Spleen (tissue), 7 donors: ENCODE results near the gene GBX2.

Experiments
- CTCF ChIP-seq, 11 experiments: fragments of 200-600 bp in 7 of 11; fragments of 450-650 bp in 4 of 11; sonication (generic) in 4 of 11; IDR thresholded peaks in 8 of 11; conservative IDR thresholded peaks in 3 of 11; 1 replicate in 7 of 11; 2 replicates in 4 of 11; pipeline versions ENCODE4 v1.4.0 to v1.8.0; 2016 to 2021; ENCODE audit warnings: antibody characterized with exemption in 11 of 11, inconsistent platforms in 4 of 11, mild to moderate bottlenecking in 1 of 11
- POLR2A ChIP-seq, 3 donors: fragments of 450-650 bp; IDR thresholded peaks; one replicate each; pipeline ENCODE4 v1.5.1; 2017; ENCODE audit warnings: antibody characterized with exemption in 3 of 3, mild to moderate bottlenecking in 1 of 3
- POLR2AphosphoS5 ChIP-seq, 3 donors: sonication (generic); formaldehyde crosslinking; IDR thresholded peaks; one replicate each; pipeline ENCODE4 v1.5.1; 2017; ENCODE audit warnings: antibody characterized with exemption in 3 of 3
- donor health status: DM: no; HTN: no; CAD: no; lungs with moderate emphysema.
- donor health status: DM: no; HTN: no; CAD: no.
- donor health status: DM: no; HTN: no; CAD: no.

GRCh38 chr2:236124182-236124893 is 43.8 kb downstream of the GBX2 start:
- no peak for TF ChIP-seq CTCF (IDR thresholded peaks at IDR 0.05 in 8 of 11, conservative IDR thresholded peaks at IDR 0.05 in 3 of 11)
- no peak for TF ChIP-seq POLR2AphosphoS5 (IDR thresholded peaks at IDR 0.05)
- no peak for TF ChIP-seq POLR2A (IDR thresholded peaks at IDR 0.05)
